Stimulated activated naive CD8-positive, alpha-beta T cell treated with anti-CD3 and anti-CD28 coated beads, Interleukin-15, Interleukin-2, amounts not matched to agents 100 ng/mL and 50 ng/mL, for 24 hours (primary cell): ENCODE measurements around the gene GALNT10.

Experiments used
- H3K27ac Mint-ChIP-seq: one replicate; pipeline ENCODE4 v1.8.0; 2021; ENCODE audit warnings: mild to moderate bottlenecking, mixed read lengths
- H3K27me3 Mint-ChIP-seq: one replicate; pipeline ENCODE4 v1.8.0; 2021; ENCODE audit warnings: mixed read lengths
- H3K36me3 Mint-ChIP-seq: one replicate; pipeline ENCODE4 v1.8.0; 2021; ENCODE audit warnings: low read depth, mixed read lengths
- H3K4me1 Mint-ChIP-seq: one replicate; pipeline ENCODE4 v1.8.0; 2021; ENCODE audit warnings: low read depth, mixed read lengths
- H3K4me3 Mint-ChIP-seq: one replicate; pipeline ENCODE4 v1.8.0; 2021; ENCODE audit warnings: mild to moderate bottlenecking, mixed read lengths
- H3K9me3 Mint-ChIP-seq: one replicate; pipeline ENCODE4 v1.8.0; 2021; ENCODE audit warnings: mixed read lengths

Gene GALNT10

DNA sequence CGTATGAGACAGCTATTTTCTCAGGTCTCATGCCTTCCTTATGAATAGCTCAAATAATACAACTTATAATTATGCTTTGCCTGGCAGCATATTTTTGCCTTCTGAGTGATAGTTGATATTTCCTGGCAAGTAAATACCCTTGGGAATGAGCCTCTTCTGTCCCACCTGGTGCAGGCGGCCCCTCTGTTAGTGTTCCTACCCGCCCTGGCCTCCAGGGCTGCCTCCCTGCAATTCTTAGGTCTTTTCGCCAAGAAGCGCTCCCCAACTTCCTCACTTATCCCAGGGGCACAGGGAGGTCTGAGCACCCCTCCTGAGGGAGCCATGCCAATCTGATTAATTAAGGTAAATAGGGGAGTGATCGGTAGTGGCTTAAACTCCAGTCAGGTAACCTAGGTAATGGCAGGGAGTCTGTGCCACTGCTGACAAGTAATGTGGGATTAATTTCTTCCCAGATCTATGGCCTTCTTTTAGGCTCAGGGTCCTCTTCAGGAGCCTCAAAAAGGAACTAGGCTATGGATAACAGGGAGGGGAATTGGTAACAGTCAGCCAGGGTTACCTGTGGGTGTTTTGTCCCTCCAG, 81.5 kb downstream of the GALNT10 start:
- H3K27ac Mint-ChIP-seq = peak overlapping the region; percentile 6
- H3K4me3 Mint-ChIP-seq = no peak overlapping the region
- no peaks in the 10 kb centered on the region for H3K9me3 Mint-ChIP-seq
- H3K4me1 Mint-ChIP-seq = peaks cover 43% of the 10 kb centered on the region
- H3K27me3 Mint-ChIP-seq = no peaks in the 10 kb centered on the region
- H3K36me3 Mint-ChIP-seq = peaks cover 6% of the 10 kb centered on the region

DNA sequence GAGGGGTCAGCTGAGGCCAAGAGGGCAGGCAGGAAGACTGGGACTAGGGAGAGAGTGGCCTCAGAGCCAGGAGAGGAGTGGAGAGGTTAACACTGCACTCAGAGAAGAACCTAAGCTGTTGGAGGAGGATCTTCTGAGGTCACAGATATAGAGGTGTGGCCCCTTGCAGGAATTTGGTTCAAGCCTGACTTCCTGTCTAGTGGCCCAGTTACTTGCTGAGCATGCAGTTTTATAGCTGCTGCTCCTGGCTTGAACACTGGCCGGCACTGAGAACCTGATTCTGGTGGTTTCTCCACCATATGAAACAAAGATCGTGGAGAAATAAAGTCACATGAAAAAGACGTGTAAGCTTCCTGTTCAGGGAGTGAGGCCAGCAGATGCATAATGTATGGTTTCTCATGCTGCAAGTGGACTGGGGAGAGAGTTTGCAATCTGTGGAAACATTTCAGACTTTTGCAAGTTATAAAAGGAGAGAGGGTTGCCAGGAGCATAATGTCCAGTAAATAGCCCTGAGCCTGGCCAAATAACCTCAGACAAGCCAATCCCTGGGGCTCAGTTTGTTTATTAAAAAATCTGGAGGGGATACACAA, 82.6 kb downstream of the GALNT10 start:
- peaks cover 53% of the 10 kb centered on the region for H3K4me1 Mint-ChIP-seq
- H3K36me3 Mint-ChIP-seq = peaks cover 11% of the 10 kb centered on the region
- H3K27ac Mint-ChIP-seq = no peak overlapping the region
- no peaks in the 10 kb centered on the region for H3K9me3 Mint-ChIP-seq
- no peak overlapping the region for H3K4me3 Mint-ChIP-seq
- no peaks in the 10 kb centered on the region for H3K27me3 Mint-ChIP-seq

DNA sequence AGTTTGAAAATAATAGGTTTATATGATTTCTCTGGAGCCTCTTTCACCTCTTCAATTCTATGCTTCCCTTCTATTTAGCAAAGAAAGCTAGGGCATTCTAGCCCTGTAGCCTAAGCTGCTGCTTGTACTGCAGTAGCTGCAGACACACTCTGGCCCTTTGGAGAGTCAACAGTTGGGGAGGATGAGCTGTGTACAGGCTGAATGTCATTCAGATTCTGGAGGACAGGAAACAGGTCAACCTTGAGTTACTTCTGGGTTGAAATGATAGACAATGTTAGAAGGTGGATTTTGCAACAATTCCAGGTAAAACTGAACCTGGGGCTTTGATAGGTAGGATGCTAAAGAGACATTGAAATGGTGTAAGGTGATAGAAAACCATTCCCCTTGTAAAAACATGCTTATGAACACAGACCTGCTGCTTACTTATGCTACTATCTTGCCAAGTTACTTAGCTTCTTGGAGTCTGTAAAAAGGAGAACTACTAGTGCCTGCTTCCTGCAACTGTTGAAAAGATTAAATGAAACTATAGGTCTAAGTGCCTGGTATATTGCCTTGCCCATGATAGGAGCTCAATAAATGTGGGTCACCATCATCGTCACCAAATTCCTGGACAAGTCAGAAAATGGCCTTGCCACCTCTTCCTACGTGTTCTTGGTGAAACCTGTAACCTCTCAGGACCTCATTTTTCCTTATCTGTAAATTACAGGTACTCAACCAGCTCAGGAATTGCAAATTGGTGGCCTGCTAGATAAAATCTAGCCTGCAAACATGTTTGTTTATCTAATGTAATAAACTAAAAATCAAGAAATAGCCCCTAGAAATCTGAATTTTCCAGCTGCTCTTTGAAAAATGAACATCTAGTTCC, 83.7 kb downstream of the GALNT10 start:
- Mint-ChIP-seq H3K27ac (no peak overlapping the region), H3K9me3 (no peaks in the 10 kb centered on the region), H3K36me3 (peaks cover 9% of the 10 kb centered on the region), H3K27me3 (no peaks in the 10 kb centered on the region), H3K4me3 (no peak overlapping the region), H3K4me1 (peaks cover 64% of the 10 kb centered on the region)

DNA sequence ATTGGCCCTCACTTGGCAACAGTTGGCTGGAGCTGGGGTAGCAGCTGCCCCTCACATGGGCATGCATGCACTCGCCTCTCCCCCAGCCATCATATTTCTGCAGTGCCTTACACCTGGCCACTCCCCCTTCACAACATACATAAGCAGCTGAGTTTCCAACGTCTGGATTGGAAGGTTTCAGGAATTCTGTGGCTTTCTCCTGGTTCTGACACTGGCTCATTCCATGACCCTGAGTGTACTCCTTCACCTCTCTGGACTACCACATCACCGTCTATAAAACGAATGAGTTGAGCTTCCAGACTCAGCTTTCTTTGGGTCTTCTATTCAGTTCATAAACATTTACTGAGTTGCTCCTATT, 84.3 kb downstream of the GALNT10 start:
- Mint-ChIP-seq H3K36me3 (peaks cover 5% of the 10 kb centered on the region), H3K27ac (no peak overlapping the region), H3K4me3 (no peak overlapping the region), H3K9me3 (no peaks in the 10 kb centered on the region), H3K27me3 (no peaks in the 10 kb centered on the region), H3K4me1 (peaks cover 68% of the 10 kb centered on the region)

DNA sequence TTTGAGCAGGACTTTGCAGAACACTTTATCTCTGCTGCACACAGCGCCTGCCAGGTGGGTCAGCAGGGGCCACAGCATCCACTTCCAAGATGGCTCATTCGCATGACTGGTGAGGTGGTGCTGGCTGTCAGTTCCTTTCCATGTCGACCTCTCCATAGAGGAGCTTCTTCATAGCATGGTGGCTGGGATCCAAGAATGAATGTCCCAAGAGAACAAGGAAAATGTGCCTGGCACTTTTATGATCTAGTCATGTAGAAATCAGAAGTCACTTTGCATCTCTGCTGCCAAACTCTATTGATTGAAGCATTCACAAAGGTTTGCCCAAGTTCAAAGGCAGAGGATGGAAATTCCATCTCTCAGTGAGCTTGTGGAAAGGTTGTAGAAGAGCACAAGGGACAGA, 85.0 kb downstream of the GALNT10 start:
- Mint-ChIP-seq H3K4me3 (no peak overlapping the region), H3K9me3 (no peaks in the 10 kb centered on the region), H3K4me1 (peaks cover 68% of the 10 kb centered on the region), H3K27me3 (no peaks in the 10 kb centered on the region), H3K27ac (no peak overlapping the region), H3K36me3 (peaks cover 5% of the 10 kb centered on the region)

DNA sequence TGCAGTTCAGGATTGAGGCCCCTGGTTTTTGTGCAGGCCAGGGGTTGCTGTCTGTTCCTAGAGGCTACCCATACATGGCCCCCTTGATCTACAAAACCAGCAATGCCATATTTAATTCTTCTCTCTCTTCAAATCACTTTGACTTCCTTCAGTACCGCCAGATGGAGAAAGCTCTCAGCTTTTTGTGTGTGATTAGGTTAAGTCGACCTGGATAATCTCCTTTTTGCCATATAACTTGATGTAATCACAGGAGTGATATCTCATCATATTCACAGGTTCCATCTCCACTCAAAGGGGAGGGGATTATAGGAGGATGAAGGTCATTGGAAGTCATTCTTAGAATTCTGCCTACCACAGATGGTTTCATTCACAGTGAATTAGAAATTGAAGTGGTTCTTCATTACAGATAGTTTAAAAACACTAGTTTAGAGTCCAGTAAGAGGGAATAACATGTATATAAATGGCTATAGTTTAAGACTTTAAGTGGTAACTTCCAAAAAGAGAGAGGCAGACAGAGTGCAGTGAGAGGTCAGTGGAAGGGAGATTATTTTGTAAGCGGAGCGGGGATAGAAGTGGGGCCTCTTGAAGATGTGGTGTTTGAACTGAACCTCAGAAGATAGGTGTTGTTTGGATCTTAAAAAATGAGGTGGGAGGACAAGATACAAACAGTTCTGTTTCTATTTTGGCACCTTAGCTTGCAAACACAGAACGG, 85.9 kb downstream of the GALNT10 start:
- peaks cover 5% of the 10 kb centered on the region for H3K36me3 Mint-ChIP-seq

DNA sequence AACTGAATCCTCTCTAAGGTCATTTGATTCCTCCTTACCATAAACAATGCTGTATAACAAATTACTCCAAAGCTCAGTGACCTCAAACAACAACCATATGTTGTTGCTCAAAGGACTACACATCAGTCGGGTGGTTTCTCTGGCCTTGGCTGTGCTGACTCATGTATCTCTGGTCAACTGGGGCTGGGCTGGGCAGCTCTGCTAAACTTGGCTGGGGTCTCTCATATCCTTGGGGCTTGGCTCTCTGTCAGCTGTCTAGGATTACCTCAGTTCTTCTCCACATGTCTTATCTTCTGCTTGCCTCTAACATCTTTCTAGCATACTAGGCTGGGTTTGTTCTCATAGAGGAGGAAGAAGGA, 86.4 kb downstream of the GALNT10 start:
- no peaks in the 10 kb centered on the region for H3K9me3 Mint-ChIP-seq
- H3K27me3 Mint-ChIP-seq = no peaks in the 10 kb centered on the region
- peaks cover 5% of the 10 kb centered on the region for H3K36me3 Mint-ChIP-seq
- no peak overlapping the region for H3K27ac Mint-ChIP-seq
- H3K4me1 Mint-ChIP-seq = peaks cover 62% of the 10 kb centered on the region
- no peak overlapping the region for H3K4me3 Mint-ChIP-seq

More for the DNA sequence above, 85.9 kb downstream of the GALNT10 start:
- H3K27me3 Mint-ChIP-seq = no peaks in the 10 kb centered on the region
- peaks cover 67% of the 10 kb centered on the region for H3K4me1 Mint-ChIP-seq
- H3K4me3 Mint-ChIP-seq = no peak overlapping the region
- no peaks in the 10 kb centered on the region for H3K9me3 Mint-ChIP-seq
- peak overlapping the region; percentile 27 for H3K27ac Mint-ChIP-seq

DNA sequence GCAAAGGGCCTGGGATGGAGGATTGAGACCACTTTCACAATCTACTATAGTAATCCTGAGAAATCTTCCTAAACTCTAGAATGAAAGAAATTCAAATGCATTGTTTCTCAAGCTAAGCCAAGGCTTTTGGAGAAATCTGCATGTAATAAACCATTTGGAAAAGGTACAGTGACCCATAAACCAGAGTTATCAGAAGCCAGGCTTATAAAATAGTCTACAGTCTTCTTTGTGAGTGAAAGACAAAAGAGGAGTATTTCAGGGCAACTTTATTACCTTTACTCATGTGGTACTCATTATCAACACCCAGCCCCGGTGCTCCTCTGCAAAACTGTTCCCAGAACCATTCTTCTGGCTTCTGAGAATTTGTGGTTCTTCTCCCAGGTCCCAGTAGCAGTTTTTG, 87.0 kb downstream of the GALNT10 start:
- Mint-ChIP-seq H3K36me3 (peaks cover 8% of the 10 kb centered on the region), H3K9me3 (no peaks in the 10 kb centered on the region), H3K27me3 (no peaks in the 10 kb centered on the region), H3K27ac (no peak overlapping the region), H3K4me1 (peaks cover 56% of the 10 kb centered on the region), H3K4me3 (no peak overlapping the region)

DNA sequence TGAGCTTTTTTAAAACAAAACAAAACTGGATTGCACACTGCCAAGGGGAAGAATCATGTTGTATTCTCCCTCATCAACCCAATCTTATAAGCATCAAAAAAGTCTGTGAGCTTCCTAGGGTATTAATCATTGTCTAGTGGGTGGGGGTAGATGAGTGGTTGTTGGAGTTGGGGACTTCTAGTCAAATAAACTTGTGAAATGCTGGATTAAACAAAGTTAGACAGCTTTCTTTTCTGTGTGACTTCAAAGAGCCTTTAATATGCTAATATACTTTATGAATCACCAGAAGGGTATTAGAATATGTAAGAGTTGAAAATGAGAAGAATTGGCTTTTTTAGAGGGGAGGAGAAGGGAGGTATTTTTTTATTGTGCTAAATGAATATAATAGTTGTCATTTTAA, 87.7 kb downstream of the GALNT10 start:
- Mint-ChIP-seq H3K9me3 (no peaks in the 10 kb centered on the region), H3K27me3 (no peaks in the 10 kb centered on the region), H3K4me3 (no peak overlapping the region), H3K36me3 (peaks cover 8% of the 10 kb centered on the region), H3K4me1 (peaks cover 50% of the 10 kb centered on the region), H3K27ac (peak overlapping the region; percentile 38)

DNA sequence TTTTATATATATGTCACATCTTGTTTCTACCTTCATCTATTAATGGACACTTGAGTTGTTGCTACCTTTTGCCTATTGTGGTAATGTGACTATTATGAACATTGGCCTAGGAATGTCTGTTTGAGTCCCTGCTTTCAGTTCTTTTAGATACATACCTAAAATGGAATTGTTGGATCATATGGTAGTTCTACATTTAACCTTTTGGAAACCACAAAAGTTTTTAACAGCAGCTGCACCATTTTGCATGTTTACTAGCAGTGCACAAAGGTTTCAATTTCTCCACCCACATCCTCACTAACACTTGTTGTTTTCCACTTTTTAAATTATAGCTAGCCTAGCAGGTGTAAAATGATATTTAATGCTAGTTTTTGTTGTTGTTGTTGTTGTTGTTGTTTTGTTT, 88.4 kb downstream of the GALNT10 start:
- H3K27ac Mint-ChIP-seq = no peak overlapping the region
- peaks cover 45% of the 10 kb centered on the region for H3K4me1 Mint-ChIP-seq
- H3K9me3 Mint-ChIP-seq = no peaks in the 10 kb centered on the region
- H3K36me3 Mint-ChIP-seq = peaks cover 8% of the 10 kb centered on the region
- no peaks in the 10 kb centered on the region for H3K27me3 Mint-ChIP-seq
- no peak overlapping the region for H3K4me3 Mint-ChIP-seq

DNA sequence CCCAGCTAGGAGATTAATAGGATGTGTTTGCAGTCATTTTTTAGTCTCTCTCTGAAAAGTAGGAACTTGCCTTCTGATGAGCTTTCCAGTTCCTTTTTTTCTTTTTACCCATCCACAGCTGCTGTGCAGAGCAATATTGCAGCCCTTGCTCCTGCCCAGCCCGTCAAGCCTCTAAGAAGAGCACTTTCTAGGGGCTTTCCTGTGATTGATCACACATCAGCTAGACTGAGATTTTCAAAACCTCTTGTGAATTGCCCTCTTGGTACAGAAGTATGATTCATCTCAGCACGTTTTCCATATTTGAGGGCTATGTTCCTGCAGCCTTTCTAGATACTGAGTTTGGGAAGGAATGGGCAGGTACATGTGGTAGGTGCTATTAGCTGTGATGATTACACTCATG, 93.9 kb downstream of the GALNT10 start:
- H3K36me3 Mint-ChIP-seq = peaks cover 16% of the 10 kb centered on the region
- no peak overlapping the region for H3K4me3 Mint-ChIP-seq
- H3K9me3 Mint-ChIP-seq = no peaks in the 10 kb centered on the region
- peaks cover 18% of the 10 kb centered on the region for H3K4me1 Mint-ChIP-seq
- no peak overlapping the region for H3K27ac Mint-ChIP-seq
- no peaks in the 10 kb centered on the region for H3K27me3 Mint-ChIP-seq

DNA sequence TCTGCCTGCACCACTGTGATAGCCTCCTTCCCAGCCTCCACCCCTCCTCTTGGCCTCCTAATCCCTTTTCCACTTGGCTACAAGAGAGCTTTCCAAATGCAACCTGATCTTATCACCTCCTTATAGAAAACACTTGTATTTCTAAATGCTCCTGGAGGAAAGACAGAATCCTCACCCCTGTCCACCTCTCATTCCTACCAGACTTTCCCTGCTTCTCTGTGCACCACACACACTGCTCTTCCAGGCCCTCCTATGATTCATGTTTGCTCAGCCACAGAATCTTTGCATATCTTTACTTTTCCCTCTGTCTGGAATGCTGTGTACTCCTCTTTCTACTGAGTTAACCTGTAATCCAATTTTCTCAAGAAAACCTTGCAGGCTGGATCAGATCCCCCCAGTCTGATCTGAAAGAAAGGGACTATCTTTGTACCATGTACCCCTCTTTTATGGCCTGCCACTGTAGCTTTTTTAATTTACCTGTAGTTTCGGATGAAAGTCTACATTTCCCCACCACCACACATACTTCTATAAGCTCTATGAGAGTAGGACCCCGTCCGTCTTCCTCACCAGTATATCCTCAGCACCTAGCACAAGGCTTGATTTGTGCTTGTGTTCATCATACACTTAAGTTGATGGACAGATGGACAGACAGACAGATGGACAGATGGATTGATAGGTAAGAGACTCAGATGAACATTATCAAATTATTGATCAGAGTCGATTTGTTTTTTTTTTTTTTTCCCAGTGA, 95.3 kb downstream of the GALNT10 start:
- Mint-ChIP-seq H3K27ac (no peak overlapping the region), H3K9me3 (no peaks in the 10 kb centered on the region), H3K4me1 (peaks cover 16% of the 10 kb centered on the region), H3K27me3 (no peaks in the 10 kb centered on the region), H3K4me3 (no peak overlapping the region), H3K36me3 (peaks cover 16% of the 10 kb centered on the region)

DNA sequence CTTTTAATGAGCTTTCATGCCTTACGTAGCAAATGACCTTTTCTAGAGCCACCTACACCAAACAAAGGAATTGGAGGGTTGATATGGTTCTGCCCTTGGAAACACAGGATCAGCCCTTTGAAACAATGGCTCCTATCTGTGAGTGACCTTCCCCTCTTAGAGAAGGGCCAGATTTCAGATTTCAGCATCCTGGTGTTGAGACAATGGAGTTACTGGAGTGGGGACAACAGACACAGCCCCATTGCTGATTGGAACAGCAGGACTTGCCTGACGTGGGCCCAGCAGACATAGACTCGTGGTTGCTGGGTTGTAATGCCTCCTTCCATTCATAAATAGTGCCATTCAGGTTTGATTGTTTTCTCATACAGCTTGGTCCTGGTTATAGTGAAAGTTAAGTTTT, 96.0 kb downstream of the GALNT10 start:
- Mint-ChIP-seq H3K4me3 (no peak overlapping the region), H3K9me3 (no peaks in the 10 kb centered on the region), H3K27me3 (no peaks in the 10 kb centered on the region), H3K4me1 (peaks cover 16% of the 10 kb centered on the region), H3K36me3 (peaks cover 16% of the 10 kb centered on the region), H3K27ac (no peak overlapping the region)

DNA sequence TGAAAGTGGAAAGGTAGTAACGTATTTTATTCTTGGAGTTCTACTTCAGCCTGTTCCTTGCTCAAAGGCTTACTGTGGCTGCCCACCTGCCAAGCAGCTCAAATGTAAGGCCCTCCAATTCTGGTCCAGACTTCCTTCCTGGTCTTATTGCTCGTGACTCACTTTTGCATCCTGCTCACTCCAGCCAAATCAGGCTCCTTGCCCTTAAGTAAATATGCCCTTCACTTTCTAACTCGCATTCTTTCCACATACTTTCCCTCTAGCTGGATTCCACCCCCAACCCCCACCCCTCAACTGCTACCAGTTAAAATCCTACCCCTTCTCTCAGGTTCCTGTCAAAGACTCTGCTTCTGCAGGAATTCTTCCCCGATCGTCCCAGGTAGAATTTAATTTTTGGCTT, 96.6 kb downstream of the GALNT10 start:
- Mint-ChIP-seq H3K27ac (no peak overlapping the region), H3K27me3 (no peaks in the 10 kb centered on the region), H3K9me3 (no peaks in the 10 kb centered on the region), H3K36me3 (peaks cover 18% of the 10 kb centered on the region), H3K4me3 (no peak overlapping the region), H3K4me1 (peaks cover 16% of the 10 kb centered on the region)
